ENCODE data around the gene CNTNAP5.

GRCh38 chr2:124104914-124105313 is 79.8 kb downstream of the CNTNAP5 start:
- no peak for TF ChIP-seq EZH2 (IDR thresholded peaks at IDR 0.05)
- TF ChIP-seq POLR2AphosphoS5 (IDR thresholded peaks at IDR 0.05; ENCODE audit: borderline replicate concordance, low read depth, low read length): no peak
